T-helper 17 cell (primary cell): ENCODE data around the gene RUNX3. TPM values are rescaled to one million over a fixed set of nuclear protein-coding genes. Genes with fewer than 3 reads are reported as not detected.

Experiments
- ATAC-seq: fragments of 150-1000 bp; cut with Tn5 transposase; 2 replicates; pipeline ENCODE4 v1.10.0; 2021; ENCODE audit warnings: mild to moderate bottlenecking, moderate library complexity
- DNase-seq, 3 donors: peaks; one replicate each; pipeline versions ENCODE4 v3.0.0 to v3.0.0-alpha.2; 2020 to 2021
- H3K9me3 ChIP-seq: one replicate; pipeline ENCODE4 v1.7.0; 2013; ENCODE audit warnings: low read length, mild to moderate bottlenecking; ENCODE audit not compliant: control insufficient read depth, poor library complexity, severe bottlenecking
- H3K27ac Mint-ChIP-seq: one replicate; pipeline ENCODE4 v1.8.0; 2022; ENCODE audit warnings: mild to moderate bottlenecking, moderate library complexity, mixed read lengths
- H3K27me3 Mint-ChIP-seq: one replicate; pipeline ENCODE4 v1.8.0; 2022; ENCODE audit warnings: mixed read lengths
- H3K36me3 Mint-ChIP-seq: one replicate; pipeline ENCODE4 v1.8.0; 2022; ENCODE audit warnings: low read depth, mixed read lengths
- H3K4me1 Mint-ChIP-seq: one replicate; pipeline ENCODE4 v1.8.0; 2022; ENCODE audit warnings: mild to moderate bottlenecking, mixed read lengths
- H3K4me3 Mint-ChIP-seq: one replicate; pipeline ENCODE4 v1.8.0; 2022; ENCODE audit warnings: mild to moderate bottlenecking, moderate library complexity, mixed read lengths
- total RNA-seq, 4 donors: library from RNA in 2 of 4; stranded (reverse) in 2 of 4; gene quantifications; one replicate each; pipeline ENCODE4 v1.2.3 and lab custom pipeline; 2022 to 2026

RUNX3 gene
- total RNA-seq, 2 donors from 2014 or later, result 186 to 243 TPM

DNA sequence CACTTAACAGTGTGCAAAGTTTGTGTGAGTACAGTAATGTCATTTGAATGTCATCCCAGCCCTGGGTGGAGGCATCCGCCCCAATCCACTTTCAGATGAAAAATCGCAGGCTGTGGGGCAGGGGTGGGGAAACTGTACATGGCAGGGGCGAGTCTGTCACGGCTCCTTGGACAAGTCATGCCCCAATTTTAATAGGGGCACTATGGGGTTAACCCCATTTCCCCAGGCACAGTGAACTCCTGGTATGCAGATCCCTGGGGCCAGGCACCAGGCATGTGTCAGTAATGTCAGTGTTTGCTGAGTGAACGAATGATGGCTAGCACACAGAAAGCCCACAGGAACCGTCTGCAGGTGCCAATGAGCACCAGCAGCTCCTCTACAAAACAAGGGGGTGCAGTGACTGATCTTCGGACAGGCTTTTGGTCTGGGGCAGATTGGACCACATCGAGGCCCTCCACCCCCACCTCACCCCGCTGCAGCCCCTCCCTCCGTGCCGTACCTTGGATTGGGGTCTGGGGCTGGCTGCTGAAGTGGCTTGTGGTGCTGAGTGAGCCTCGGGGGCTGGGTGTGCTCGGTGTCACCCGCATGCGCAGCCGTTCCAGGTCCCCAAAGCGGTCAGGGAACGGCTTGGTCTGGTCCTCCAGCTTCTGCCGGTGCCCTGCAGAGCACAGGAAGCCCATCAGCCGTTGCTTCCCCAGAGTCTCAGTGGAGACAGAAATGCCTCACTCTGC is 23.2 kb downstream of the RUNX3 start:
- no peak for DNase-seq
- H3K27ac Mint-ChIP-seq, result peak overlapping the region; percentile 99

GRCh38 chr1:24905979-24906720 is 23.9 kb downstream of the RUNX3 start:
- no peaks in the 10 kb centered on the region for H3K27me3 Mint-ChIP-seq
- peaks cover 8% of the 10 kb centered on the region for H3K36me3 Mint-ChIP-seq
- ATAC-seq (no peak), DNase-seq (peak in 1 of 3 donors; percentile 7)
- no peaks in the 10 kb centered on the region for H3K9me3 ChIP-seq
- peaks cover 31% of the 10 kb centered on the region for H3K4me1 Mint-ChIP-seq
- peak overlapping the region; percentile 15 for H3K4me3 Mint-ChIP-seq
- peak overlapping the region; percentile 79 for H3K27ac Mint-ChIP-seq

More for the DNA sequence above, 23.2 kb downstream of the RUNX3 start:
- Mint-ChIP-seq H3K4me1 (peaks cover 36% of the 10 kb centered on the region), H3K27me3 (no peaks in the 10 kb centered on the region), H3K4me3 (peak overlapping the region; percentile 15), H3K36me3 (peaks cover 8% of the 10 kb centered on the region)
- ATAC-seq, result no peak
- no peaks in the 10 kb centered on the region for H3K9me3 ChIP-seq

DNA sequence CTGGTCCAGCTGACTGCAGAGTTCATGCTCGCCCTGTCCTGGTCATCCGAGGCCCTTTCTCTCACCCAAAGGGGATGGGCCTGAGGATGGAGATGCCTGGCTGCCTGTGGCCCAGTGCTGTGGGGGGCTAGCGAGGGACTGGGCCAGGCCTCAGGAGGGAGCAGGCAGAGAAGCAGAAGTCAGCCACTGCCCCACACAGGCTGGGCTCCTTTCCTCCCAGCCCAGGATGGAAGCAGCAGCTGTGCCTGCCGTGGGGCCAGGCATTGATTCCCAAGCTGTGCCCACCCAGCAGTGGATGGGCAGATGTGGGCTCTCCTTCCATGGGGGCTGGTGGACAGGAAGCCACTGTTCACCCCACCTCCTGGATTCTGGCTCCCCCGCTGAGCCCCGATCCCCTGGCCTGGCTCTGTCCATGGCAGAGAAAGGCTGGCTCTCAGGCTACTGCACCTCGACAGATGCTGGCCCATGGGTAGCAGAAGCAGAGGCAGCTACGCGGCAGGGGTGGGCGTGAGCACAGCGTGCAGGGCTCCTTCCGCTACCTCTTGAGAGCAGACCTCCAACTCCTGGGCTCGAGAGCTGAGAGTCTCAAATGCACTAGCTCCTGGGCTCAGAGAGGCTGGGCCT is 24.6 kb downstream of the RUNX3 start:
- peak overlapping the region; percentile 79 for H3K27ac Mint-ChIP-seq
- ATAC-seq, result no peak
- peak in 1 of 3 donors; percentile 6 for DNase-seq
- H3K4me1 Mint-ChIP-seq, result peaks cover 28% of the 10 kb centered on the region
- no peak overlapping the region for H3K4me3 Mint-ChIP-seq
- H3K27me3 Mint-ChIP-seq, result no peaks in the 10 kb centered on the region
- peaks cover 8% of the 10 kb centered on the region for H3K36me3 Mint-ChIP-seq
- H3K9me3 ChIP-seq, result no peaks in the 10 kb centered on the region

GRCh38 chr1:24904731-24905354 is 25.2 kb downstream of the RUNX3 start:
- Mint-ChIP-seq H3K27ac (peak overlapping the region; percentile 32), H3K4me1 (peaks cover 34% of the 10 kb centered on the region), H3K27me3 (no peaks in the 10 kb centered on the region), H3K4me3 (no peak overlapping the region), H3K36me3 (peaks cover 10% of the 10 kb centered on the region)
- ATAC-seq (no peak), DNase-seq (peak in 1 of 3 donors; percentile 7)
- no peaks in the 10 kb centered on the region for H3K9me3 ChIP-seq

DNA sequence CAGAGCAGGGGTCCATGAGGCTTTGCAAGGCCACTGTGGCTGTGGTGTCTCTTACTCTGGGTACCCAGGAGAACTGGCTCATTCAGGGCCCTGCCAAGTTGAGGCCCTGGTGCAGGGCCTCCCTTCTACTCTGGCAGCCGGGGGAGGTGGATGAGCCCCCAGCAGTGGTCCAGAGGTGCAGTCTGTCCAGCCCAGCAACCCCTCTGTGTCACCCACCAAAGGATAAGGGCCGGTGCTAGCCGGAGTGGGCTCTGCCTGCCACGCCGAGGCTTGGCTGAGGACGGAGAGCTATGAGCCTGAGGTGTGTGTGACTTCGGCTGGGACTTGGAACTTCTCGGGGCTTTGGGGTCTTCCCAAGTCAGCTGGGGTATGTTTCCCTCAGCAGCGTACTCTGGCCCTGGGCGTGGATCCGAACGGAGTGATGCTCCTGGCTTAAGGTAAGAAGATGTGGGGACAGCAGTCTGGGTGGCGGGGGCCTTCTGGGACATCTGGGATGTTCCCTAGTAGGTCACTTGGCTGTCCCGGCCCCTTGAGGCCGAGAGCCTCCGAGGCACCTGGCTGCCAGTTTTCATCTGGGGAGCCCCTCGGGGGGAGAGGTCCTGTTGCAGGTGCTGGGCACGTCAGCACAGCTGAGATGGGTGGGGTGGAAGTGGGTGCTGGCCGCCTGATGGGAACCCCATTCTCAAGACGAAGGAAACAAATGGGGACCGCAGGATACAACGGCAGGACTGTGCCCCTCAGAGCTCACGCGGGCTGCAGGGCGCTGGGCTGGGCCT is 25.9 kb downstream of the RUNX3 start:
- H3K4me3 Mint-ChIP-seq, result no peak overlapping the region
- peaks cover 33% of the 10 kb centered on the region for H3K4me1 Mint-ChIP-seq
- H3K27ac Mint-ChIP-seq, result peak overlapping the region; percentile 90
- DNase-seq (peak in 1 of 3 donors; percentile 7), ATAC-seq (no peak)
- H3K36me3 Mint-ChIP-seq, result peaks cover 7% of the 10 kb centered on the region
- no peaks in the 10 kb centered on the region for H3K27me3 Mint-ChIP-seq
- H3K9me3 ChIP-seq, result no peaks in the 10 kb centered on the region

- H3K27ac Mint-ChIP-seq, result peak overlapping the region; percentile 90
- no peaks in the 10 kb centered on the region for H3K9me3 ChIP-seq
- H3K36me3 Mint-ChIP-seq, result peaks cover 7% of the 10 kb centered on the region
- no peak for DNase-seq
- no peak overlapping the region for H3K4me3 Mint-ChIP-seq
- peaks cover 35% of the 10 kb centered on the region for H3K4me1 Mint-ChIP-seq
- no peak for ATAC-seq
- no peaks in the 10 kb centered on the region for H3K27me3 Mint-ChIP-seq
Measured at GRCh38 chr1:24903560-24903954, 26.5 kb downstream of the RUNX3 start.

GRCh38 chr1:24903011-24903461 is 27.0 kb downstream of the RUNX3 start:
- Mint-ChIP-seq H3K4me3 (no peak overlapping the region), H3K27me3 (no peaks in the 10 kb centered on the region), H3K27ac (peak overlapping the region; percentile 90), H3K4me1 (peaks cover 36% of the 10 kb centered on the region), H3K36me3 (peaks cover 7% of the 10 kb centered on the region)
- H3K9me3 ChIP-seq, result no peaks in the 10 kb centered on the region
- no peak for ATAC-seq
- peak in 1 of 3 donors; percentile 7 for DNase-seq

DNA sequence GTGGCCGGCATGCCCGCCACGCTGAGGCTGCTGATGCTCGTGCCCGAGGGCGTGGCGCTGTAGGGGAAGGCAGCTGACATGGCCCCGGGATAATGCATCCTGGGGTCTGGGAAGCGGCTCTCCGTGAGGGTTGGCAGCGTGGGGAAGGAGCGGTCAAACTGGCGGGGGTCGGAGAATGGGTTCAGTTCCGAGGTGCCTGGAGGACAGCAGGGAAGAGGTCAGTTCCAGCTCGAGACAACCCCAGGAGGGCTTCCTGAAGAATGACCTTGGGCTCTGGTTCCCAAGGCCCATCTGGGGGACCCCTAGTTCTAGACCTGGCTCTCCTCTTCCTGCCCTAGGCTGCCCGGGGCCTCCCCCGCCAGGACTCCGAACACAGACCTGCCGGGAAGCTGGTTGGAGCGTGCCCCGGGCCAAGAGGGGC is 27.6 kb downstream of the RUNX3 start:
- no peaks in the 10 kb centered on the region for H3K9me3 ChIP-seq
- H3K36me3 Mint-ChIP-seq, result peaks cover 3% of the 10 kb centered on the region
- H3K4me1 Mint-ChIP-seq, result peaks cover 30% of the 10 kb centered on the region
- H3K27ac Mint-ChIP-seq, result peak overlapping the region; percentile 90
- ATAC-seq (no peak), DNase-seq (peak in 1 of 3 donors; percentile 7)
- H3K27me3 Mint-ChIP-seq, result no peaks in the 10 kb centered on the region
- peak overlapping the region; percentile 25 for H3K4me3 Mint-ChIP-seq

DNA sequence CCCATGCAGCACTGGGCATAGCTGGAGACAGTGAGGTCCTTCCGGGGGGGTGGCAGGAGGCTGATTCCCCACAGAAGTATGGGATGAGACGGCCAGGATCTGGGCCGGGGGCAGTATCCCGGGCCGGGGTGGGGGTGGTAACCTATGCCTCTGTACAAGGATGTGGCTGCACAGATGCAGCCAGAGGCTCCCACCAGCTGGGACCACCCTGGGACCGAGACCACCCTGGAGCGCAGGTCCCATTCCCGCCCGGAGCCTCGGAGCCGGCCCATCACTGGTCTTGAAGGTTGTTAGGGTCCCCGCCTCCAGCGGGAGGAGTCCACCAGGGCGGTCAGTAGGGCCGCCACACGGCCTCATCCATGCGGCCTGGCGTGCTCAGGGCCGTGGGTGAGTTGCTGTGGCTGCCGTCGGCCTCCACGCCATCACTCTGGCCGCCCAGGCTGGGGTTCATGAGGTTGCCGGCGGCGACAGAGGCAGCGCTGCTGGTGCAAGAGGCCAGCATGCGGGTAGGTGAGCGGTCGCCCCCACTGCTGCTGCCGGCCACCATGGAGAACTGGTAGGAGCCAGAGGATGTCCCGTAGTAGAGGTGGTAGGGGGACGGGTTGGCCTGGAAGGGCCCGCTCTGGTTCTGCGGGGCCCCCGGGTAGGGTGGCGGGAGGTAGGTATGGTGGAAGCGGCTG is 28.1 kb downstream of the RUNX3 start:
- peak overlapping the region; percentile 73 for H3K4me3 Mint-ChIP-seq
- H3K27me3 Mint-ChIP-seq, result no peaks in the 10 kb centered on the region
- ATAC-seq (no peak), DNase-seq (no peak)
- H3K36me3 Mint-ChIP-seq, result peaks cover 3% of the 10 kb centered on the region
- H3K27ac Mint-ChIP-seq, result peak overlapping the region; percentile 90
- H3K9me3 ChIP-seq, result no peaks in the 10 kb centered on the region
- H3K4me1 Mint-ChIP-seq, result peaks cover 30% of the 10 kb centered on the region

GRCh38 chr1:24900985-24901781 is 28.9 kb downstream of the RUNX3 start:
- no peak for ATAC-seq
- Mint-ChIP-seq H3K36me3 (peaks cover 3% of the 10 kb centered on the region), H3K4me1 (peaks cover 33% of the 10 kb centered on the region)

DNA sequence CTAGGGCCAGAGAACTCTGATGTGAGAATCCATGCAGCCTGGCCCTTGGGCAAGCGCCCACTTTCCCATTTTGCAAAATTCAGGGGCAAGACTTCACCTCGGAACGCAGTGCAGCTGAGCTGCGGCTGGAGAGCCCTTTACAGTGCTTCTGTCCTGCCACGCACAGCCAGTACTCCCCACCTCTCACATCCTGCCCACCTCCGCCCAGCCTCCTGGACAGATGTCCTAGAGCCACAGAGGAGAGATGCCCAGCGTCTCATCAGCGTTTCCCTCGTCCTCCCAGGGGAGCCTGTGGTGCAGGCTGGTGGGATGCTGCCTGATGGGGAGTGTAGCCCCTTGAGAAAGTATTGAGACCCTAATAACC is 29.6 kb downstream of the RUNX3 start:
- DNase-seq (peak in 1 of 3 donors; percentile 4), ATAC-seq (no peak)
- no peaks in the 10 kb centered on the region for H3K9me3 ChIP-seq
- Mint-ChIP-seq H3K36me3 (peaks cover 3% of the 10 kb centered on the region), H3K4me1 (peaks cover 35% of the 10 kb centered on the region), H3K27me3 (no peaks in the 10 kb centered on the region), H3K27ac (peak overlapping the region; percentile 90), H3K4me3 (no peak overlapping the region)

More at GRCh38 chr1:24900985-24901781, 28.9 kb downstream of the RUNX3 start:
- no peaks in the 10 kb centered on the region for H3K27me3 Mint-ChIP-seq
- no peak for DNase-seq
- H3K4me3 Mint-ChIP-seq, result peak overlapping the region; percentile 73
- peak overlapping the region; percentile 90 for H3K27ac Mint-ChIP-seq
- no peaks in the 10 kb centered on the region for H3K9me3 ChIP-seq
